Esophagus squamous epithelium (tissue), 4 donors: ENCODE measurements around the gene DSCAML1.

Experiments used
- POLR2A ChIP-seq, 4 donors: fragments of 450-650 bp; IDR thresholded peaks; one replicate each; pipeline ENCODE4 v1.6.1; 2017; ENCODE audit warnings: antibody characterized with exemption in 4 of 4, mild to moderate bottlenecking in 4 of 4, moderate library complexity in 3 of 4
- TF ChIP-seq, protein P1 (sequence below), 6 experiments: fragments of 450-650 bp in 4 of 6; fragments of 200-600 bp in 2 of 6; sonication (generic) in 2 of 6; IDR thresholded peaks; one replicate each; pipeline ENCODE4 v1.5.1; 2016 to 2019; ENCODE audit warnings: antibody characterized with exemption in 6 of 6, mild to moderate bottlenecking in 4 of 6, moderate library complexity in 4 of 6

DNA sequence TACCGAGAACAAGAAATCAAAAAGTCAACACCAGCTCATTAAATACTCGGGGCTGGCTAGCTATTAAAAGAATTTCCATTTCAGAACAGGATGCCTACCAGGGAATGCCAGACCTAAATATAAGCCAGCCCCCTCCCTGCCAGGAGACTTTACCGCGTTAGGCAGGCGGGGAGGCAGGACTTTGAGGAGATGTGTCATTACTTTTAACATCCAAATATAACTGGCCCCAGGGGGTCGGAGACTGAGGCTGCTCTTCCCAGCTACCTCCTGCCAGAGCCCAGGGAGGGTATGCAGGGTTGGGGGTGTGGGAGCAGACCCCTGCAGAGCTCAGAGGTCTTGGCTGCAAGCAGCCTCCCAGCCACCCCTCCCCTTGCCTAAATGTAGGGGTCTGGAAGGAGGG lies 183.5 kb downstream of the DSCAML1 start:
- TF ChIP-seq POLR2A (IDR thresholded peaks at IDR 0.05): no peak
- TF ChIP-seq, protein P1, sequence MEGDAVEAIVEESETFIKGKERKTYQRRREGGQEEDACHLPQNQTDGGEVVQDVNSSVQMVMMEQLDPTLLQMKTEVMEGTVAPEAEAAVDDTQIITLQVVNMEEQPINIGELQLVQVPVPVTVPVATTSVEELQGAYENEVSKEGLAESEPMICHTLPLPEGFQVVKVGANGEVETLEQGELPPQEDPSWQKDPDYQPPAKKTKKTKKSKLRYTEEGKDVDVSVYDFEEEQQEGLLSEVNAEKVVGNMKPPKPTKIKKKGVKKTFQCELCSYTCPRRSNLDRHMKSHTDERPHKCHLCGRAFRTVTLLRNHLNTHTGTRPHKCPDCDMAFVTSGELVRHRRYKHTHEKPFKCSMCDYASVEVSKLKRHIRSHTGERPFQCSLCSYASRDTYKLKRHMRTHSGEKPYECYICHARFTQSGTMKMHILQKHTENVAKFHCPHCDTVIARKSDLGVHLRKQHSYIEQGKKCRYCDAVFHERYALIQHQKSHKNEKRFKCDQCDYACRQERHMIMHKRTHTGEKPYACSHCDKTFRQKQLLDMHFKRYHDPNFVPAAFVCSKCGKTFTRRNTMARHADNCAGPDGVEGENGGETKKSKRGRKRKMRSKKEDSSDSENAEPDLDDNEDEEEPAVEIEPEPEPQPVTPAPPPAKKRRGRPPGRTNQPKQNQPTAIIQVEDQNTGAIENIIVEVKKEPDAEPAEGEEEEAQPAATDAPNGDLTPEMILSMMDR (IDR thresholded peaks at IDR 0.05): no peak
